IMR-90 (cell line): ENCODE results near the gene ATXN1. TPM values are rescaled to one million over a fixed set of nuclear protein-coding genes. Genes with fewer than 3 reads are reported as not detected.

Source experiments
- ATAC-seq: fragments of 200-7000 bp; cut with Tn5 transposase; 2 replicates; pipeline ENCODE4 v1.9.1; 2020; ENCODE audit warnings: low read depth, mild to moderate bottlenecking, moderate library complexity
- BruUV-seq: library from RNA; stranded (reverse); fragments of 400-500 nt; replicated peaks from 2 replicates; lab custom pipeline; 2021; lab: Mats Ljungman, UMichigan
- CTCF ChIA-PET: fragments of 300-600 bp; formaldehyde crosslinking; extraction: SDS; loops from one replicate; lab custom pipeline; 2021; ENCODE audit warnings: antibody characterized with exemption; lab: Yijun Ruan, JAX
- POLR2A ChIA-PET: fragments of 300-600 bp; sonication (Branson Sonifier 250); formaldehyde crosslinking; loops from one replicate; lab custom pipeline; 2022; ENCODE audit warnings: antibody characterized with exemption; ENCODE audit not compliant: unreplicated experiment; lab: Charles Lee
- DNase-seq: peaks from one replicate; pipeline ENCODE4 v3.0.0; 2013
- H2AFZ ChIP-seq: replicated peaks from 2 replicates; pipeline ENCODE3; 2013; ENCODE audit warnings: low read length, mild to moderate bottlenecking; ENCODE audit not compliant: poor library complexity
- H2AK5ac ChIP-seq: 2 replicates; pipeline ENCODE4 v1.6.1; 2013; ENCODE audit warnings: low read depth, low read length, inconsistent platforms
- H2AK9ac ChIP-seq: replicated peaks from 2 replicates; pipeline ENCODE3; 2013; ENCODE audit warnings: mild to moderate bottlenecking, low read depth, low read length, moderate library complexity; ENCODE audit not compliant: poor library complexity
- H2BK120ac ChIP-seq: 2 replicates; pipeline ENCODE4 v1.6.1; 2013; ENCODE audit warnings: low read depth, low read length, inconsistent platforms
- H2BK15ac ChIP-seq: 3 replicates; pipeline ENCODE4 v1.6.1; 2013; ENCODE audit warnings: low read depth, low read length, inconsistent platforms
- H2BK20ac ChIP-seq: 2 replicates; pipeline ENCODE4 v1.6.1; 2013; ENCODE audit warnings: low read depth, mild to moderate bottlenecking, inconsistent platforms, low read length, moderate library complexity
- H2BK5ac ChIP-seq: 2 replicates; pipeline ENCODE4 v1.6.1; 2013; ENCODE audit warnings: mild to moderate bottlenecking, low read depth, low read length, inconsistent platforms; ENCODE audit not compliant: poor library complexity, severe bottlenecking
- H3K14ac ChIP-seq: replicated peaks from 2 replicates; pipeline ENCODE4 v1.6.1; 2013; ENCODE audit warnings: low read depth, low read length, inconsistent platforms
- H3K18ac ChIP-seq: 2 replicates; pipeline ENCODE4 v1.6.1; 2013; ENCODE audit warnings: low read depth, low read length, control low read depth
- H3K23ac ChIP-seq: 2 replicates; pipeline ENCODE4 v1.6.1; 2013; ENCODE audit warnings: low read depth, low read length, inconsistent platforms
- H3K27ac ChIP-seq: 2 replicates; pipeline ENCODE4 v1.5.1; 2013; ENCODE audit warnings: mild to moderate bottlenecking, control low read depth, low read length; ENCODE audit not compliant: insufficient read depth
- H3K27me3 ChIP-seq: 2 replicates; pipeline ENCODE4 v1.6.1; 2013; ENCODE audit warnings: low read length; ENCODE audit not compliant: control insufficient read depth, insufficient read depth
- H3K36me3 ChIP-seq: 2 replicates; pipeline ENCODE4 v1.6.1; 2013; ENCODE audit warnings: low read length, mixed read lengths; ENCODE audit not compliant: control insufficient read depth, insufficient read depth
- H3K4ac ChIP-seq: 2 replicates; pipeline ENCODE4 v1.6.1; 2013; ENCODE audit warnings: low read depth, low read length, inconsistent platforms
- H3K4me1 ChIP-seq: 2 replicates; pipeline ENCODE4 v1.6.1; 2013; ENCODE audit warnings: low read length, mixed read lengths; ENCODE audit not compliant: control insufficient read depth, insufficient read depth
- H3K4me2 ChIP-seq: 2 replicates; pipeline ENCODE4 v1.6.1; 2013; ENCODE audit warnings: low read depth, mild to moderate bottlenecking, control low read depth, low read length, moderate library complexity
- H3K4me3 ChIP-seq: 2 replicates; pipeline ENCODE4 v1.5.1; 2013; ENCODE audit warnings: low read depth, mild to moderate bottlenecking, control low read depth, low read length, moderate library complexity; ENCODE audit not compliant: insufficient read depth
- H3K56ac ChIP-seq: 2 replicates; pipeline ENCODE4 v1.6.1; 2013; ENCODE audit warnings: low read length, inconsistent platforms; ENCODE audit not compliant: insufficient read depth; ENCODE audit errors: extremely low read depth
- H3K79me1 ChIP-seq, 2 experiments: 2 replicates each; pipeline ENCODE4 v1.6.1; 2013; ENCODE audit warnings: low read length in 2 of 2, inconsistent platforms in 1 of 2, low read depth in 1 of 2
- H3K9ac ChIP-seq: 2 replicates; pipeline ENCODE4 v1.6.1; 2013; ENCODE audit warnings: low read depth, low read length, control low read depth
- H3K9me1 ChIP-seq: 2 replicates; pipeline ENCODE4 v1.6.1; 2013; ENCODE audit warnings: low read length, inconsistent platforms; ENCODE audit not compliant: insufficient read depth
- H3K9me3 ChIP-seq: 2 replicates; pipeline ENCODE4 v1.6.1; 2013; ENCODE audit warnings: low read length; ENCODE audit not compliant: control insufficient read depth, insufficient read depth
- H4K20me1 ChIP-seq: 2 replicates; pipeline ENCODE4 v1.6.1; 2013; ENCODE audit warnings: low read length, inconsistent platforms; ENCODE audit not compliant: insufficient read depth
- H4K5ac ChIP-seq: 2 replicates; pipeline ENCODE4 v1.6.1; 2013; ENCODE audit warnings: mild to moderate bottlenecking, low read depth, low read length, control low read depth
- H4K8ac ChIP-seq, 2 experiments: 2 replicates each; pipeline ENCODE4 v1.6.1; 2013; ENCODE audit warnings: low read depth in 2 of 2, low read length in 2 of 2, control low read depth in 1 of 2, inconsistent platforms in 1 of 2
- H4K91ac ChIP-seq: 2 replicates; pipeline ENCODE4 v1.6.1; 2013; ENCODE audit warnings: low read depth, low read length, inconsistent platforms; ENCODE audit not compliant: insufficient read depth
- BHLHE40 ChIP-seq: fragments of 150-350 bp; IDR thresholded peaks from 2 replicates; pipeline ENCODE4 v1.6.1; 2016; ENCODE audit warnings: mild to moderate bottlenecking, low read depth, low read length
- CEBPB ChIP-seq: IDR thresholded peaks from 2 replicates; pipeline ENCODE4 v1.6.1; 2012; ENCODE audit warnings: low read depth, low read length, improper control_type of control experiment
- CHD1 ChIP-seq: IDR thresholded peaks from 2 replicates; pipeline ENCODE4 v1.6.1; 2012; ENCODE audit warnings: low read depth, low read length, improper control_type of control experiment
- CTCF ChIP-seq: conservative IDR thresholded peaks from 2 replicates; pipeline ENCODE4 v1.5.1; 2012; ENCODE audit warnings: mild to moderate bottlenecking, low read depth, low read length, improper control_type of control experiment
- ELK1 ChIP-seq: fragments of 150-350 bp; IDR thresholded peaks from 2 replicates; pipeline ENCODE4 v1.6.1; 2016; ENCODE audit warnings: low read depth, mild to moderate bottlenecking, low read length, moderate library complexity, borderline replicate concordance
- FOS ChIP-seq: fragments of 150-350 bp; IDR thresholded peaks from 2 replicates; pipeline ENCODE4 v1.6.1; 2016; ENCODE audit warnings: low read depth, low read length
- MAFK ChIP-seq: IDR thresholded peaks from 2 replicates; pipeline ENCODE4 v1.6.1; 2012; ENCODE audit warnings: low read depth, low read length, improper control_type of control experiment
- MAZ ChIP-seq: IDR thresholded peaks from 2 replicates; pipeline ENCODE4 v1.6.1; 2012; ENCODE audit warnings: low read depth, mild to moderate bottlenecking, low read length, improper control_type of control experiment, moderate library complexity, borderline replicate concordance
- MXI1 ChIP-seq: IDR thresholded peaks from 2 replicates; pipeline ENCODE4 v1.6.1; 2012; ENCODE audit warnings: low read depth, mild to moderate bottlenecking, low read length, moderate library complexity, borderline replicate concordance
- NFE2L2 ChIP-seq: fragments of 150-350 bp; IDR thresholded peaks from 2 replicates; pipeline ENCODE4 v1.6.1; 2016; ENCODE audit warnings: low read depth, mild to moderate bottlenecking, low read length
- POLR2A ChIP-seq: IDR thresholded peaks from 2 replicates; pipeline ENCODE4 v1.6.1; 2012; ENCODE audit warnings: mild to moderate bottlenecking, low read depth, low read length
- RAD21 ChIP-seq: IDR thresholded peaks from 2 replicates; pipeline ENCODE4 v1.6.1; 2012; ENCODE audit warnings: low read length, improper control_type of control experiment
- RCOR1 ChIP-seq: IDR thresholded peaks from 2 replicates; pipeline ENCODE4 v1.6.1; 2012; ENCODE audit warnings: mild to moderate bottlenecking, low read length, improper control_type of control experiment; ENCODE audit not compliant: insufficient replicate concordance
- RFX5 ChIP-seq: IDR thresholded peaks from 2 replicates; pipeline ENCODE4 v1.8.0; 2012; ENCODE audit warnings: low read depth, mild to moderate bottlenecking, low read length, moderate library complexity
- SMC3 ChIP-seq: fragments of 150-350 bp; IDR thresholded peaks from 2 replicates; pipeline ENCODE4 v1.6.1; 2016; ENCODE audit warnings: low read depth, mild to moderate bottlenecking, antibody characterized with exemption, low read length, moderate library complexity
- WGBS, 2 experiments: methylation state at CpG; one replicate each; pipeline versions ENCODE4 v1.1.5 to v1.1.7; 2013; ENCODE audit warnings: missing lambda C conversion rate in 2 of 2; ENCODE audit not compliant: insufficient read length in 1 of 2; ENCODE audit errors: extremely low coverage in 2 of 2; 5-methylcytosine and 5-hydroxymethylcytosine counted together
- dilution Hi-C: fragments of 300-500 bp; cut with HindIII; formaldehyde crosslinking; loops from one replicate; pipeline ENCODE4 v1.14.3; 2018; ENCODE audit warnings: low sequenced_read_pairs; ENCODE audit not compliant: unreplicated experiment
- in situ Hi-C: fragments of 300-500 bp; cut with MboI; formaldehyde crosslinking; loops from 3 replicates; pipeline ENCODE4 v1.14.3; 2019; ENCODE audit warnings: low sequenced_read_pairs, inconsistent platforms, mixed read lengths
- intact Hi-C: fragments of 100-400 bp; cut with micrococcal nuclease; formaldehyde crosslinking; loops from 2 replicates; pipeline ENCODE4 v1.10.0; 2022
- polyA plus RNA-seq, 3 experiments: library from polyadenylated mRNA; depleted of rRNA; stranded (reverse); fragments of >200 nt; gene quantifications; 2 replicates each; pipeline ENCODE4 v1.2.3, GENCODE V29; 2012; ENCODE audit warnings: low replicate concordance in 1 of 3
- total RNA-seq: library from RNA; depleted of rRNA; stranded (reverse); fragments of >200 nt; gene quantifications from 2 replicates; pipeline ENCODE4 v1.2.3, GENCODE V29; 2012
- TF ChIP-seq, protein P1 (sequence below): fragments of 150-350 bp; IDR thresholded peaks from 2 replicates; pipeline ENCODE4 v1.6.1; 2017; ENCODE audit warnings: mild to moderate bottlenecking, antibody characterized with exemption, low read length, low read depth

Gene ATXN1
- total and polyA plus RNA-seq, 2 of the 4 experiments (the other 2 are of a cell fraction) = 7.3 to 11.1 TPM

- Histone ChIP-seq H3K79me1 (peaks cover 30 to 71% of the 10 kb centered on the region in 2 experiments), H4K8ac (no peak overlapping the region), H3K9me1 (peaks cover 18% of the 10 kb centered on the region), H3K27me3 (no peaks in the 10 kb centered on the region), H4K20me1 (peaks cover 44% of the 10 kb centered on the region), H2BK120ac (no peak overlapping the region), H2AK5ac (no peak overlapping the region), H3K9me3 (no peaks in the 10 kb centered on the region), H3K14ac (0 out of 2 replicates have a peak overlapping the region, but pooled peaks have one; percentile 19), H4K5ac (no peak overlapping the region), H3K4ac (no peak overlapping the region), H4K91ac (no peak overlapping the region), H3K9ac (no peak overlapping the region), H3K4me3 (no peak overlapping the region), H3K18ac (no peak overlapping the region), H2BK20ac (no peak overlapping the region), H3K56ac (no peak overlapping the region), H2BK5ac (no peak overlapping the region), H3K27ac (no peak overlapping the region), H3K23ac (peak overlapping the region; percentile 75; the same call in 1 of the 2 replicates), H2AFZ (no peak overlapping the region), H2AK9ac (no peak overlapping the region), H3K4me2 (no peak overlapping the region), H3K36me3 (no peaks in the 10 kb centered on the region), H2BK15ac (no peak overlapping the region), H3K4me1 (peaks cover 19% of the 10 kb centered on the region)
- WGBS, 2 experiments = no CpG with 5 or more reads among the region's 5 CpGs
- BruUV-seq = no TSS peak
- no peak for DNase-seq
- intact Hi-C loops (no loop called here), dilution Hi-C loops (no loop called here), in situ Hi-C loops (no loop called here)
- POLR2A ChIA-PET = no interaction called here
- CTCF ChIA-PET = no interaction called here
- TF ChIP-seq RFX5 (no peak), MAZ (no peak), RCOR1 (no peak), FOS (no peak), POLR2A (no peak), CHD1 (no peak), BHLHE40 (no peak), MAFK (no peak), RAD21 (no peak), CTCF (no peak), CEBPB (no peak), NFE2L2 (no peak), ELK1 (no peak), MXI1 (no peak), SMC3 (no peak)
- TF ChIP-seq, protein P1, sequence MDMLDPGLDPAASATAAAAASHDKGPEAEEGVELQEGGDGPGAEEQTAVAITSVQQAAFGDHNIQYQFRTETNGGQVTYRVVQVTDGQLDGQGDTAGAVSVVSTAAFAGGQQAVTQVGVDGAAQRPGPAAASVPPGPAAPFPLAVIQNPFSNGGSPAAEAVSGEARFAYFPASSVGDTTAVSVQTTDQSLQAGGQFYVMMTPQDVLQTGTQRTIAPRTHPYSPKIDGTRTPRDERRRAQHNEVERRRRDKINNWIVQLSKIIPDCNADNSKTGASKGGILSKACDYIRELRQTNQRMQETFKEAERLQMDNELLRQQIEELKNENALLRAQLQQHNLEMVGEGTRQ = no peak
- ATAC-seq = no peak
These were observed 60.4 kb downstream of the ATXN1 start for GRCh38 chr6:16700916-16701234.
